CD14-positive monocyte (primary cell): ENCODE measurements around the gene USP34. TPM values are rescaled to one million over a fixed set of nuclear protein-coding genes. Genes with fewer than 3 reads are reported as not detected.
A peak's percentile ranks its signal among the peaks of the same experiment; 100 is the strongest.

Source experiments
- DNase-seq, 3 donors: peaks; one replicate each; pipeline ENCODE4 v3.0.0-alpha.2; 2011 to 2022
- H2AFZ ChIP-seq: 2 replicates; pipeline ENCODE4 v1.6.0; 2012; ENCODE audit warnings: mild to moderate bottlenecking, low read depth, low read length, inconsistent platforms; ENCODE audit not compliant: insufficient read depth, poor library complexity, severe bottlenecking
- H3K27ac ChIP-seq, 2 donors: 1 replicate in 1 of 2; 2 replicates in 1 of 2; pipeline ENCODE4 v1.5.1; 2012 to 2013; ENCODE audit warnings: low read length in 2 of 2, control low read depth in 1 of 2, inconsistent platforms in 1 of 2, low read depth in 1 of 2, mild to moderate bottlenecking in 1 of 2
- H3K27me3 ChIP-seq, 2 donors: one replicate each; pipeline versions ENCODE4 v1.6.0 to v1.6.1; 2011 to 2013; ENCODE audit warnings: low read length in 2 of 2; ENCODE audit not compliant: control insufficient read depth in 2 of 2, insufficient read depth in 2 of 2
- H3K36me3 ChIP-seq, 2 donors: replicated peaks in 1 of 2; 1 replicate in 1 of 2; 2 replicates in 1 of 2; pipeline versions ENCODE4 v1.5.1 to v1.6.1; 2012 to 2013; ENCODE audit warnings: low read length in 2 of 2, control low read depth in 1 of 2, inconsistent platforms in 1 of 2, mild to moderate bottlenecking in 1 of 2; ENCODE audit not compliant: insufficient read depth in 2 of 2, control insufficient read depth in 1 of 2
- H3K4me1 ChIP-seq, 2 donors: 1 replicate in 1 of 2; 2 replicates in 1 of 2; pipeline versions ENCODE4 v1.5.1 to v1.6.1; 2012 to 2013; ENCODE audit warnings: low read length in 2 of 2, control low read depth in 1 of 2, inconsistent platforms in 1 of 2, mild to moderate bottlenecking in 1 of 2, moderate library complexity in 1 of 2; ENCODE audit not compliant: insufficient read depth in 2 of 2, control insufficient read depth in 1 of 2
- H3K4me2 ChIP-seq: replicated peaks from 2 replicates; pipeline ENCODE3; 2012; ENCODE audit warnings: low read length, moderate library complexity, mild to moderate bottlenecking; ENCODE audit not compliant: poor library complexity, severe bottlenecking; ENCODE audit errors: extremely low read depth
- H3K4me3 ChIP-seq, 3 experiments: fragments of 200-600 bp in 1 of 3; sonication (generic) in 1 of 3; replicated peaks in 1 of 3; 1 replicate in 2 of 3; 2 replicates in 1 of 3; pipeline ENCODE4 v1.5.1; 2011 to 2013; ENCODE audit warnings: low read length in 3 of 3, mild to moderate bottlenecking in 3 of 3, control low read depth in 2 of 3, low read depth in 2 of 3, inconsistent platforms in 1 of 3, moderate library complexity in 1 of 3
- H3K79me2 ChIP-seq: 2 replicates; pipeline ENCODE4 v1.6.0; 2012; ENCODE audit warnings: mild to moderate bottlenecking, control low read depth, inconsistent platforms, low read length, moderate library complexity; ENCODE audit not compliant: insufficient read depth
- H3K9ac ChIP-seq: 2 replicates; pipeline ENCODE4 v1.6.0; 2017; ENCODE audit warnings: low read length, mild to moderate bottlenecking; ENCODE audit not compliant: insufficient read depth, poor library complexity, severe bottlenecking
- H3K9me3 ChIP-seq, 2 donors: replicated peaks in 1 of 2; 1 replicate in 1 of 2; 2 replicates in 1 of 2; pipeline versions ENCODE4 v1.5.1 to v1.6.1; 2012 to 2013; ENCODE audit warnings: low read length in 2 of 2, control low read depth in 1 of 2; ENCODE audit not compliant: control insufficient read depth in 1 of 2, insufficient read depth in 1 of 2
- H4K20me1 ChIP-seq: 2 replicates; pipeline ENCODE4 v1.6.0; 2012; ENCODE audit warnings: mild to moderate bottlenecking, low read length, control low read depth, moderate library complexity; ENCODE audit not compliant: insufficient read depth
- H3K27ac Mint-ChIP-seq, 7 donors: one replicate each; pipeline ENCODE4 v1.8.0; 2020; ENCODE audit warnings: mild to moderate bottlenecking in 7 of 7, mixed read lengths in 7 of 7, moderate library complexity in 6 of 7, inconsistent platforms in 2 of 7
- H3K27me3 Mint-ChIP-seq, 3 donors: one replicate each; pipeline ENCODE4 v1.8.0; 2021 to 2022; ENCODE audit warnings: low read depth in 3 of 3, mild to moderate bottlenecking in 3 of 3, mixed read lengths in 3 of 3, moderate library complexity in 3 of 3, inconsistent platforms in 1 of 3
- H3K36me3 Mint-ChIP-seq, 2 donors: one replicate each; pipeline ENCODE4 v1.8.0; 2020; ENCODE audit warnings: mixed read lengths in 2 of 2, inconsistent platforms in 1 of 2, mild to moderate bottlenecking in 1 of 2
- H3K4me1 Mint-ChIP-seq: one replicate; pipeline ENCODE4 v1.8.0; 2020; ENCODE audit warnings: mild to moderate bottlenecking, mixed read lengths
- H3K4me3 Mint-ChIP-seq, 2 donors: one replicate each; pipeline ENCODE4 v1.8.0; 2020; ENCODE audit warnings: mild to moderate bottlenecking in 2 of 2, mixed read lengths in 2 of 2, moderate library complexity in 1 of 2
- H3K9me3 Mint-ChIP-seq, 7 donors: one replicate each; pipeline ENCODE4 v1.8.0; 2020 to 2022; ENCODE audit warnings: mixed read lengths in 7 of 7, mild to moderate bottlenecking in 6 of 7, moderate library complexity in 6 of 7, inconsistent platforms in 2 of 7
- CTCF ChIP-seq: fragments of 200-600 bp; IDR thresholded peaks from one replicate; pipeline ENCODE4 v1.8.0; 2022; ENCODE audit warnings: antibody characterized with exemption, mild to moderate bottlenecking
- WGBS: methylation state at CpG from one replicate; pipeline ENCODE4 v1.1.5; 2013; ENCODE audit warnings: missing lambda C conversion rate; ENCODE audit not compliant: insufficient coverage; 5-methylcytosine and 5-hydroxymethylcytosine counted together
- intact Hi-C, 2 donors: fragments of 100-400 bp; cut with micrococcal nuclease; formaldehyde crosslinking; loops; one replicate each; pipeline versions ENCODE4 v1.15.0 to v1.15.1; 2023
- polyA plus RNA-seq, 3 donors: library from polyadenylated mRNA; depleted of rRNA in 1 of 3; unstranded in 2 of 3; stranded (reverse) in 1 of 3; fragments of 300-500 nt in 2 of 3; fragments of >200 nt in 1 of 3; fragmentation: Illumina TruSeq in 2 of 3; gene quantifications; 1 replicate in 2 of 3; 2 replicates in 1 of 3; pipeline ENCODE4 v1.2.3, GENCODE V29; 2012 to 2021

The USP34 gene
- polyA plus RNA-seq, 3 donors: 2.8 to 47.2 (median 5.9) TPM

- intact Hi-C loops: no loop called here
- peaks cover 49 to 56% of the 10 kb centered on the region in 2 donors for H3K36me3 Mint-ChIP-seq
These were observed 135.7 kb downstream of the USP34 start for GRCh38 chr2:61335187-61335586.

GRCh38 chr2:61334466-61334865 lies 136.4 kb downstream of the USP34 start:
- Histone ChIP-seq H3K9me3 (no peaks in the 10 kb centered on the region), H4K20me1 (peaks cover 3% of the 10 kb centered on the region), H3K36me3 (peaks cover 60 to 81% of the 10 kb centered on the region in 2 donors), H3K27me3 (no peaks in the 10 kb centered on the region), H3K4me1 (peaks cover 7 to 12% of the 10 kb centered on the region in 2 donors), H3K79me2 (no peaks in the 10 kb centered on the region), H2AFZ (no peak overlapping the region), H3K4me3 (no peak overlapping the region), H3K9ac (no peak overlapping the region), H3K27ac (peak overlapping the region in 1 of 2 donors; percentile 34), H3K4me2 (no peak overlapping the region)
- Mint-ChIP-seq H3K27me3 (no peaks in the 10 kb centered on the region), H3K4me3 (no peak overlapping the region), H3K36me3 (peaks cover 51 to 59% of the 10 kb centered on the region in 2 donors), H3K27ac (peak overlapping the region in 5 of 7 donors; percentile 17 to 73 (median 41)), H3K9me3 (no peaks in the 10 kb centered on the region), H3K4me1 (peaks cover 14% of the 10 kb centered on the region)
- no peak for TF ChIP-seq CTCF
- intact Hi-C loops: no loop called here
- WGBS: no CpG with 5 or more reads among the region's 2 CpGs
- no peak for DNase-seq

More at GRCh38 chr2:61335187-61335586, 135.7 kb downstream of the USP34 start:
- Histone ChIP-seq H4K20me1 (peaks cover 3% of the 10 kb centered on the region), H3K4me2 (no peak overlapping the region), H3K9me3 (no peaks in the 10 kb centered on the region), H3K79me2 (no peaks in the 10 kb centered on the region), H3K9ac (no peak overlapping the region), H2AFZ (no peak overlapping the region), H3K4me3 (no peak overlapping the region), H3K36me3 (peaks cover 57 to 80% of the 10 kb centered on the region in 2 donors), H3K4me1 (peaks cover 7 to 12% of the 10 kb centered on the region in 2 donors), H3K27ac (peak overlapping the region in 1 of 2 donors; percentile 34), H3K27me3 (no peaks in the 10 kb centered on the region)
- no peak overlapping the region for H3K4me3 Mint-ChIP-seq
- WGBS: 90% methylated on average over 2 of the region's 3 CpGs
- no peak for TF ChIP-seq CTCF
- peak overlapping the region in 5 of 7 donors; percentile 54 to 90 (median 77) for H3K27ac Mint-ChIP-seq
- no peak for DNase-seq
- no peaks in the 10 kb centered on the region for H3K27me3 Mint-ChIP-seq
- peaks cover 14% of the 10 kb centered on the region for H3K4me1 Mint-ChIP-seq
- no peaks in the 10 kb centered on the region for H3K9me3 Mint-ChIP-seq
